Neural progenitor cell (in vitro differentiated cells): ENCODE measurements around the gene AADACL4.

Experiments used
- CTCF ChIP-seq: fragments of 200-600 bp; sonication (generic); IDR thresholded peaks from 2 replicates; pipeline ENCODE4 v1.5.1; 2017; ENCODE audit warnings: antibody characterized with exemption, mild to moderate bottlenecking
- EZH2 ChIP-seq: fragments of 200-600 bp; sonication (generic); IDR thresholded peaks from 2 replicates; pipeline ENCODE4 v1.6.1; 2017; ENCODE audit warnings: antibody characterized with exemption, mild to moderate bottlenecking, moderate library complexity

DNA sequence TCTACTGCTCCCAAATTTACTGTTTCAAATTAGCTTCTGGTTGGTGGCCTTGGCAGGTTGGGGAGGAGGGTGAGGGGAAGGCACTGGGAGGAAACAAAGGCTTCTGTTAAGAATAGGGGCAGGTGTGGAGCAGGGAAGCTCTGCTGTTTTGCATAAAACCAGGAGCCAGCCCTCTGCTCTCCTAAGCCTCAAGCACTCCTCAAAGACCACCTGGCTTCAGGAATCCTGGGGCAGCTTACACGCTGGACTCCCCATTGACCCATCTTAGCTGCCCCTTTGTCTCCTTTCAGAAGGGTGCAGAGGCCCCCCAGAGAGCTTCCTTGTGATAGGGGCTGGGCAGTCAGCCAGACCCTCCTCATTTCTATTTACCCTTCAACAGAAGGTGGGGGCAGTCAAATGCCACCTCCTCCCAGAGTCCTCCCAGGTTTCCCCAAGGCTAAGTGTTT lies 14.4 kb upstream of the AADACL4 start:
- TF ChIP-seq CTCF (no peak), EZH2 (no peak)
